ENCODE results near the gene LINGO3. TPM values are rescaled to one million over a fixed set of nuclear protein-coding genes. Genes with fewer than 3 reads are reported as not detected.

Gene LINGO3
- total and polyA plus RNA-seq, 2 experiments from 2014 or later: 0.29 to 0.45 TPM

DNA sequence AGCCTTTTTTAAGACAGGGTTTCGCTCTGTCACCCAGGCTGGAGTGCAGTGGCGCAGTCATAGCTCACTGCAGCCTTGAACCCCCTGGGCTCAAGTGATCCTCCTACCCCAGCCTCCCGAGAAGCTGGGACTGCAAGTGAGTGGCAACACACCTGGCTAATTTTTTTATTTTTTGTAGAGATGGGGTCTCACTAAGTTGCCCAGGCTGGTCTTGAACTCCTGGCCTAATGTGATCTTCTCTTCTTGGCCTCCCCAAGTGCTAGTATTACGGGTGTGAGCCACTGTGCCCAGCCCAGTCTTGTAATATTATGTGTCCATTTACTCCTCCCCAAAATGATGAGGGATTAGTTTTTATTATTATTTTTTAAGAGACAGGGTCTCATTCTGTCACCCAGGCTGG, 3.1 kb upstream of the LINGO3 start:
- H3K9me2 ChIP-seq (ENCODE audit: insufficient read depth): no peaks in the 10 kb centered on the region
- peaks cover 6% of the 10 kb centered on the region; the same call in 1 of the 3 replicates for H3K9me3 Mint-ChIP-seq

More for the DNA sequence above, 3.1 kb upstream of the LINGO3 start:
- H3K27me3 Mint-ChIP-seq (ENCODE audit: insufficient read depth, low read depth, poor library complexity): peaks cover 37% of the 10 kb centered on the region
- H4K20me1 ChIP-seq (replicated peaks; ENCODE audit: insufficient read depth): no peaks in the 10 kb centered on the region
- H3K4me1 ChIP-seq (ENCODE audit: insufficient read depth): no peaks in the 10 kb centered on the region
- H3K36me3 Mint-ChIP-seq (ENCODE audit: low read depth): no peaks in the 10 kb centered on the region
- TF ChIP-seq, protein P1, sequence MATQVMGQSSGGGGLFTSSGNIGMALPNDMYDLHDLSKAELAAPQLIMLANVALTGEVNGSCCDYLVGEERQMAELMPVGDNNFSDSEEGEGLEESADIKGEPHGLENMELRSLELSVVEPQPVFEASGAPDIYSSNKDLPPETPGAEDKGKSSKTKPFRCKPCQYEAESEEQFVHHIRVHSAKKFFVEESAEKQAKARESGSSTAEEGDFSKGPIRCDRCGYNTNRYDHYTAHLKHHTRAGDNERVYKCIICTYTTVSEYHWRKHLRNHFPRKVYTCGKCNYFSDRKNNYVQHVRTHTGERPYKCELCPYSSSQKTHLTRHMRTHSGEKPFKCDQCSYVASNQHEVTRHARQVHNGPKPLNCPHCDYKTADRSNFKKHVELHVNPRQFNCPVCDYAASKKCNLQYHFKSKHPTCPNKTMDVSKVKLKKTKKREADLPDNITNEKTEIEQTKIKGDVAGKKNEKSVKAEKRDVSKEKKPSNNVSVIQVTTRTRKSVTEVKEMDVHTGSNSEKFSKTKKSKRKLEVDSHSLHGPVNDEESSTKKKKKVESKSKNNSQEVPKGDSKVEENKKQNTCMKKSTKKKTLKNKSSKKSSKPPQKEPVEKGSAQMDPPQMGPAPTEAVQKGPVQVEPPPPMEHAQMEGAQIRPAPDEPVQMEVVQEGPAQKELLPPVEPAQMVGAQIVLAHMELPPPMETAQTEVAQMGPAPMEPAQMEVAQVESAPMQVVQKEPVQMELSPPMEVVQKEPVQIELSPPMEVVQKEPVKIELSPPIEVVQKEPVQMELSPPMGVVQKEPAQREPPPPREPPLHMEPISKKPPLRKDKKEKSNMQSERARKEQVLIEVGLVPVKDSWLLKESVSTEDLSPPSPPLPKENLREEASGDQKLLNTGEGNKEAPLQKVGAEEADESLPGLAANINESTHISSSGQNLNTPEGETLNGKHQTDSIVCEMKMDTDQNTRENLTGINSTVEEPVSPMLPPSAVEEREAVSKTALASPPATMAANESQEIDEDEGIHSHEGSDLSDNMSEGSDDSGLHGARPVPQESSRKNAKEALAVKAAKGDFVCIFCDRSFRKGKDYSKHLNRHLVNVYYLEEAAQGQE (IDR thresholded peaks at IDR 0.05; ENCODE audit: unreplicated experiment): no peak
- TF ChIP-seq POLR2AphosphoS5 (IDR thresholded peaks at IDR 0.05; ENCODE audit: low read depth): no peak
- TF ChIP-seq EZH2 (IDR thresholded peaks at IDR 0.05; ENCODE audit: low read depth, unreplicated experiment): no peak
- no peak for TF ChIP-seq ZNF462 (CRISPR knock-in tag; IDR thresholded peaks at IDR 0.05)
- TF ChIP-seq, protein P2, sequence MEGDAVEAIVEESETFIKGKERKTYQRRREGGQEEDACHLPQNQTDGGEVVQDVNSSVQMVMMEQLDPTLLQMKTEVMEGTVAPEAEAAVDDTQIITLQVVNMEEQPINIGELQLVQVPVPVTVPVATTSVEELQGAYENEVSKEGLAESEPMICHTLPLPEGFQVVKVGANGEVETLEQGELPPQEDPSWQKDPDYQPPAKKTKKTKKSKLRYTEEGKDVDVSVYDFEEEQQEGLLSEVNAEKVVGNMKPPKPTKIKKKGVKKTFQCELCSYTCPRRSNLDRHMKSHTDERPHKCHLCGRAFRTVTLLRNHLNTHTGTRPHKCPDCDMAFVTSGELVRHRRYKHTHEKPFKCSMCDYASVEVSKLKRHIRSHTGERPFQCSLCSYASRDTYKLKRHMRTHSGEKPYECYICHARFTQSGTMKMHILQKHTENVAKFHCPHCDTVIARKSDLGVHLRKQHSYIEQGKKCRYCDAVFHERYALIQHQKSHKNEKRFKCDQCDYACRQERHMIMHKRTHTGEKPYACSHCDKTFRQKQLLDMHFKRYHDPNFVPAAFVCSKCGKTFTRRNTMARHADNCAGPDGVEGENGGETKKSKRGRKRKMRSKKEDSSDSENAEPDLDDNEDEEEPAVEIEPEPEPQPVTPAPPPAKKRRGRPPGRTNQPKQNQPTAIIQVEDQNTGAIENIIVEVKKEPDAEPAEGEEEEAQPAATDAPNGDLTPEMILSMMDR (conservative IDR thresholded peaks at IDR 0.05; ENCODE audit: low read depth in 2 of 2): no peak
- no peak for TF ChIP-seq CREB1 (CRISPR knock-in tag; IDR thresholded peaks at IDR 0.05; ENCODE audit: low read depth)
- no peak for TF ChIP-seq ZNF331 (CRISPR knock-in tag; IDR thresholded peaks at IDR 0.05; ENCODE audit: low read depth)
- no peak for TF ChIP-seq NANOG (IDR thresholded peaks at IDR 0.05; ENCODE audit: borderline replicate concordance)
- TF ChIP-seq STAT1 (IDR thresholded peaks at IDR 0.05; ENCODE audit: unreplicated experiment): no peak
- no peak for TF ChIP-seq ZNF114 (CRISPR knock-in tag; IDR thresholded peaks at IDR 0.05)
- no peak for TF ChIP-seq JUNB (IDR thresholded peaks at IDR 0.05; ENCODE audit: unreplicated experiment)
- TF ChIP-seq EZH2phosphoT487 (IDR thresholded peaks at IDR 0.05; ENCODE audit: unreplicated experiment): no peak
- TF ChIP-seq, protein P3, sequence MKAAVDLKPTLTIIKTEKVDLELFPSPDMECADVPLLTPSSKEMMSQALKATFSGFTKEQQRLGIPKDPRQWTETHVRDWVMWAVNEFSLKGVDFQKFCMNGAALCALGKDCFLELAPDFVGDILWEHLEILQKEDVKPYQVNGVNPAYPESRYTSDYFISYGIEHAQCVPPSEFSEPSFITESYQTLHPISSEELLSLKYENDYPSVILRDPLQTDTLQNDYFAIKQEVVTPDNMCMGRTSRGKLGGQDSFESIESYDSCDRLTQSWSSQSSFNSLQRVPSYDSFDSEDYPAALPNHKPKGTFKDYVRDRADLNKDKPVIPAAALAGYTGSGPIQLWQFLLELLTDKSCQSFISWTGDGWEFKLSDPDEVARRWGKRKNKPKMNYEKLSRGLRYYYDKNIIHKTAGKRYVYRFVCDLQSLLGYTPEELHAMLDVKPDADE (IDR thresholded peaks at IDR 0.05): no peak
- H2AFZ ChIP-seq: no peak overlapping the region
- H3K27ac ChIP-seq (ENCODE audit: low read depth): no peak overlapping the region
- ATAC-seq (no peak), DNase-seq (ENCODE audit: low spot score) (no peak)
- no peak overlapping the region for H3K4me3 Mint-ChIP-seq
- H3K79me2 ChIP-seq (replicated peaks; ENCODE audit: insufficient read depth): no peaks in the 10 kb centered on the region
- no peaks in the 10 kb centered on the region for H3K36me3 ChIP-seq (ENCODE audit: insufficient read depth)
- H3K27ac Mint-ChIP-seq: no peak overlapping the region
- no peak overlapping the region for H3K4me3 ChIP-seq
- H3K4me1 Mint-ChIP-seq: peaks cover 3% of the 10 kb centered on the region; the same call in 2 of the 3 replicates
- H3K4me2 ChIP-seq: no peak overlapping the region
- H3K27me3 ChIP-seq (ENCODE audit: insufficient read depth): peaks cover 35% of the 10 kb centered on the region
- no peaks in the 10 kb centered on the region for H3F3A ChIP-seq (replicated peaks; ENCODE audit: low read depth)

Measured in GM23338 (cell line).